ENCODE results near the gene CPSF4.

- TF ChIP-seq TAF1 (IDR thresholded peaks at IDR 0.05; ENCODE audit: low read depth) (no peak), MAX (IDR thresholded peaks at IDR 0.05) (no peak), EP300 (IDR thresholded peaks at IDR 0.05; ENCODE audit: borderline replicate concordance) (no peak), REST (IDR thresholded peaks at IDR 0.05; ENCODE audit: low read depth) (no peak), CEBPB (IDR thresholded peaks at IDR 0.05) (no peak), FOXM1 (IDR thresholded peaks at IDR 0.05; ENCODE audit: borderline replicate concordance, low read depth) (no peak), RAD21 (IDR thresholded peaks at IDR 0.05; ENCODE audit: low read depth) (no peak), YY1 (IDR thresholded peaks at IDR 0.05; ENCODE audit: low read depth) (no peak), TEAD4 (IDR thresholded peaks at IDR 0.05) (no peak), EGR1 (IDR thresholded peaks at IDR 0.05) (no peak), NFIC (IDR thresholded peaks at IDR 0.05) (no peak), USF1 (IDR thresholded peaks at IDR 0.05) (no peak), CREB1 (IDR thresholded peaks at IDR 0.05; ENCODE audit: low read depth) (no peak)
Observed at GRCh38 chr7:99447943-99448342, 9.2 kb downstream of the CPSF4 start.
